ENCODE measurements around the gene MYH7. TPM values are rescaled to one million over a fixed set of nuclear protein-coding genes. Genes with fewer than 3 reads are reported as not detected.

The MYH7 gene
- polyA plus RNA-seq, 1 experiment, result not detected

- TF ChIP-seq, protein P1, sequence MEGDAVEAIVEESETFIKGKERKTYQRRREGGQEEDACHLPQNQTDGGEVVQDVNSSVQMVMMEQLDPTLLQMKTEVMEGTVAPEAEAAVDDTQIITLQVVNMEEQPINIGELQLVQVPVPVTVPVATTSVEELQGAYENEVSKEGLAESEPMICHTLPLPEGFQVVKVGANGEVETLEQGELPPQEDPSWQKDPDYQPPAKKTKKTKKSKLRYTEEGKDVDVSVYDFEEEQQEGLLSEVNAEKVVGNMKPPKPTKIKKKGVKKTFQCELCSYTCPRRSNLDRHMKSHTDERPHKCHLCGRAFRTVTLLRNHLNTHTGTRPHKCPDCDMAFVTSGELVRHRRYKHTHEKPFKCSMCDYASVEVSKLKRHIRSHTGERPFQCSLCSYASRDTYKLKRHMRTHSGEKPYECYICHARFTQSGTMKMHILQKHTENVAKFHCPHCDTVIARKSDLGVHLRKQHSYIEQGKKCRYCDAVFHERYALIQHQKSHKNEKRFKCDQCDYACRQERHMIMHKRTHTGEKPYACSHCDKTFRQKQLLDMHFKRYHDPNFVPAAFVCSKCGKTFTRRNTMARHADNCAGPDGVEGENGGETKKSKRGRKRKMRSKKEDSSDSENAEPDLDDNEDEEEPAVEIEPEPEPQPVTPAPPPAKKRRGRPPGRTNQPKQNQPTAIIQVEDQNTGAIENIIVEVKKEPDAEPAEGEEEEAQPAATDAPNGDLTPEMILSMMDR (IDR thresholded peaks at IDR 0.05; ENCODE audit: low read depth, low read length), result no peak
- Histone ChIP-seq H3K27me3 (ENCODE audit: control insufficient read depth, insufficient read depth, low read length) (peaks cover 41% of the 10 kb centered on the region), H3K27ac (ENCODE audit: low read depth, low read length) (no peak overlapping the region), H3K9me3 (ENCODE audit: control insufficient read depth, insufficient read depth, low read length) (no peaks in the 10 kb centered on the region), H3K4me3 (ENCODE audit: low read depth, low read length) (no peak overlapping the region)
- POLR2A ChIA-PET, result no interaction called here
- DNase-seq (ENCODE audit: low read depth, low spot score), result no peak
- CTCF ChIA-PET, result interaction anchor here (0.6 to 4.8 kb wide), 10 partner anchors 10 to 443 kb away, joined by 3 to 138 read pairs (median 10); partner anchors contain the start of genes PABPN1 and SLC22A17
These were observed 56.7 kb downstream of the MYH7 start for GRCh38 chr14:23378612-23379220.

- DNase-seq (ENCODE audit: low read depth, low spot score), result no peak
- ChIA-PET POLR2A (no interaction called here), CTCF (interaction anchor here (3.0 to 4.8 kb wide), 2 partner anchors 9 to 52 kb away, joined by 48 to 138 read pairs; partner anchors contain the start of gene PABPN1)
- H3K4me3 ChIP-seq (ENCODE audit: low read depth, low read length), result no peak overlapping the region
- H3K27me3 ChIP-seq (ENCODE audit: control insufficient read depth, insufficient read depth, low read length), result peaks cover 42% of the 10 kb centered on the region
- no peaks in the 10 kb centered on the region for H3K9me3 ChIP-seq (ENCODE audit: control insufficient read depth, insufficient read depth, low read length)
- TF ChIP-seq, protein P1 (IDR thresholded peaks at IDR 0.05; ENCODE audit: low read depth, low read length), result no peak
- H3K27ac ChIP-seq (ENCODE audit: low read depth, low read length), result no peak overlapping the region
These were observed 57.6 kb downstream of the MYH7 start for GRCh38 chr14:23377573-23378563.

DNA sequence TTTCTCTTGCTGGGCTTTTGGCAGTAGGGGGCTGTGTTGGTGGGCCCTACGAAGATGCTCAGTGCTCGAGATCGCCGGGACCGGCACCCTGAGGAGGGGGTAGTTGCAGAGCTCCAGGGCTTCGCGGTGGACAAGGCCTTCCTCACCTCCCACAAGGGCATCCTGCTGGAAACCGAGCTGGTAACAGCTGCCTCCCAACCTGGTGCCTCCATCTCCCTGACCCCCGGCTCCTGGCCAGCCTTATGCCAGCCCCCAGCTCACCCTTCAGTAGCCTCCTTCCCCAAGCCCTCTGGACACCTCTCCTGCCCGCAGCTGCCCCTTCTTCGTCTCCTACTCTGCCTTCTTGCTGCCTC lies 58.3 kb downstream of the MYH7 start:
- DNase-seq (ENCODE audit: low read depth, low spot score), result no peak
- Histone ChIP-seq H3K4me3 (ENCODE audit: low read depth, low read length) (no peak overlapping the region), H3K27me3 (ENCODE audit: control insufficient read depth, insufficient read depth, low read length) (peaks cover 39% of the 10 kb centered on the region), H3K9me3 (ENCODE audit: control insufficient read depth, insufficient read depth, low read length) (no peaks in the 10 kb centered on the region), H3K27ac (ENCODE audit: low read depth, low read length) (no peak overlapping the region)
- ChIA-PET POLR2A (no interaction called here), CTCF (interaction anchor here (4.8 kb wide), 1 partner anchor 52 kb away, joined by 138 read pairs; the partner anchor contains the start of gene PABPN1)
- TF ChIP-seq, protein P1 (IDR thresholded peaks at IDR 0.05; ENCODE audit: low read depth, low read length), result no peak

GRCh38 chr14:23376482-23377197 lies 58.8 kb downstream of the MYH7 start, which contains the start of gene CMTM5:
TSS of gene CMTM5 (plus strand) at chr14:23377046. CDS start at chr14:23377252, 206 bp downstream.
- ChIA-PET POLR2A (no interaction called here), CTCF (interaction anchor here (0.6 to 1.0 kb wide), 3 partner anchors 48 to 184 kb away, joined by 3 to 5 read pairs (median 5); no protein-coding TSS in a partner anchor)
- Histone ChIP-seq H3K4me3 (ENCODE audit: low read depth, low read length) (no peak within 1 kb of the TSS), H3K27ac (ENCODE audit: low read depth, low read length) (no peak within 1 kb of the TSS), H3K9me3 (ENCODE audit: control insufficient read depth, insufficient read depth, low read length) (no peaks in the 10 kb centered on the region), H3K27me3 (ENCODE audit: control insufficient read depth, insufficient read depth, low read length) (peaks cover 40% of the 10 kb centered on the region)
- DNase-seq (ENCODE audit: low read depth, low spot score), result no peak
- TF ChIP-seq, protein P1 (IDR thresholded peaks at IDR 0.05; ENCODE audit: low read depth, low read length), result no peak

Data from AG04450 (cell line).